ENCODE results near the gene KIRREL2.
"Not testable (repeated sequence)": the region's sequence is repeated elsewhere in the genome, so short reads cannot be mapped to it uniquely, and the experiment has no call there.

The KIRREL2 gene

DNA sequence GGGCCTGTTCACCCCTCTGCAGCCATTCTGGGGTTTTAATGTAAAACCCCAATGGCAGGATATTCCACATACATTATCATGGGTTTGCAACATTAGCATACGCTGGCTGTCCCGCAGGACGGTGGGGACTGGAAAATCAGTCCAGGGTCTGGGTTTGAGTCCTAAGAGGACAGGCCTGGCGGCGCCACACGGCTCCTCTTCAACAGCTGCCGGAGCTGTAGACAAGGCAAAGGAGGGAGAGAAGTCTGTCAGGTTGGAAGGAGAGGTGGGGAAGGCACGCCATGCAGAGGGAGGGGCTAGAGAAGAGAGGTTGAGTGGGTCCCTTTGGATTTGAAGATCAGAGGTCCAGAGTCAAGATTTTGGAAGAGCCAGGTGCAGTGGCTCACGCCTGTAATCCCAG, 31.7 kb downstream of the KIRREL2 start:
- TF ChIP-seq, protein P1, sequence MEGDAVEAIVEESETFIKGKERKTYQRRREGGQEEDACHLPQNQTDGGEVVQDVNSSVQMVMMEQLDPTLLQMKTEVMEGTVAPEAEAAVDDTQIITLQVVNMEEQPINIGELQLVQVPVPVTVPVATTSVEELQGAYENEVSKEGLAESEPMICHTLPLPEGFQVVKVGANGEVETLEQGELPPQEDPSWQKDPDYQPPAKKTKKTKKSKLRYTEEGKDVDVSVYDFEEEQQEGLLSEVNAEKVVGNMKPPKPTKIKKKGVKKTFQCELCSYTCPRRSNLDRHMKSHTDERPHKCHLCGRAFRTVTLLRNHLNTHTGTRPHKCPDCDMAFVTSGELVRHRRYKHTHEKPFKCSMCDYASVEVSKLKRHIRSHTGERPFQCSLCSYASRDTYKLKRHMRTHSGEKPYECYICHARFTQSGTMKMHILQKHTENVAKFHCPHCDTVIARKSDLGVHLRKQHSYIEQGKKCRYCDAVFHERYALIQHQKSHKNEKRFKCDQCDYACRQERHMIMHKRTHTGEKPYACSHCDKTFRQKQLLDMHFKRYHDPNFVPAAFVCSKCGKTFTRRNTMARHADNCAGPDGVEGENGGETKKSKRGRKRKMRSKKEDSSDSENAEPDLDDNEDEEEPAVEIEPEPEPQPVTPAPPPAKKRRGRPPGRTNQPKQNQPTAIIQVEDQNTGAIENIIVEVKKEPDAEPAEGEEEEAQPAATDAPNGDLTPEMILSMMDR (IDR thresholded peaks at IDR 0.05): no peak
- Histone ChIP-seq H3K36me3 (peaks cover 77% of the 10 kb centered on the region), H3K4me1 (ENCODE audit: control insufficient read depth in 1 of 2, insufficient read depth in 1 of 2, low read depth in 1 of 2, low read length in 1 of 2) (no peaks in the 10 kb centered on the region), H3K4me3 (ENCODE audit: low read depth in 1 of 2, low read length in 1 of 2) (no peak overlapping the region), H3K9me3 (peaks cover 7% of the 10 kb centered on the region), H3K27me3 (no peaks in the 10 kb centered on the region), H3K27ac (peak overlapping the region; percentile 61)

DNA sequence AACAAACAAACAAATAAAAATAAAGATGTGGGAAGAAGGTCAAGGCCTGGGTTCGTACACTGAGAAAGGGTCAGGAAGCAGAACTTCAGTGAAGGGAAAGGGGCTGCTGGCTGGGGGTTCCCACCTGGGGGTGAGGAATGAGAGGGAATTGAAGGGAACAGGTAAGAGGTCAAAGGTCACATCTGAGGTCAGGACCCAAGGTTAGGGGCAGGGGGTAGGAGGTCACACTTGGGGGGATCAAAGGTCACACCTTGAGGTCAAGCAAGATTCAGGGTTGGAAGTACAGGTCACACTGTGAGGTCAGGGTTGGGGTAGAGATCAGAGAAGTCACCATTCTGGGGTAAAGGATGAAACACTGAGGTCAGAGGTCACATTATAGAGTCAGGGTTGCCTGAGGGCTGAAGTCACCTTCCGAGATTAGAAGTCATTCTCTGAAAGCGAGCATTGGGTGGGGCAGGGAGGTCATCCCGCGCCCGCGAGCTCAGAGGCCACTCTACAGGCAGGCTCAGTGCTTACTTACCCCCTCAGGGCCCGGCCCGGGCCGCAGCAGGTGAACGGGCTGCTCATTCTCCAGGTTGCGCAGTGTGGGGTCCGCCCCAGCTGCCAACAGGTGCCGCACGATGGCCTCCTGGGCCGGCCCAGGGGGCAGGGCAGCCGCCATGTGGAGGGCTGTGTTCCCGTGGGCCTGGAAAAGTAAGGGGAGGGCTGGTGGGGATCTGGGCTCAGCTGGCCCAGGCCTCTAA, 32.8 kb downstream of the KIRREL2 start:
- no peak overlapping the region for H3K4me3 ChIP-seq (ENCODE audit: low read depth in 1 of 2, low read length in 1 of 2)
- H3K27me3 ChIP-seq: no peaks in the 10 kb centered on the region
- H3K36me3 ChIP-seq: peaks cover 88% of the 10 kb centered on the region
- peaks cover 7% of the 10 kb centered on the region for H3K9me3 ChIP-seq
- no peaks in the 10 kb centered on the region for H3K4me1 ChIP-seq (ENCODE audit: control insufficient read depth in 1 of 2, insufficient read depth in 1 of 2, low read depth in 1 of 2, low read length in 1 of 2)
- TF ChIP-seq, protein P1 (IDR thresholded peaks at IDR 0.05): no peak
- peak overlapping the region; percentile 61 for H3K27ac ChIP-seq

DNA sequence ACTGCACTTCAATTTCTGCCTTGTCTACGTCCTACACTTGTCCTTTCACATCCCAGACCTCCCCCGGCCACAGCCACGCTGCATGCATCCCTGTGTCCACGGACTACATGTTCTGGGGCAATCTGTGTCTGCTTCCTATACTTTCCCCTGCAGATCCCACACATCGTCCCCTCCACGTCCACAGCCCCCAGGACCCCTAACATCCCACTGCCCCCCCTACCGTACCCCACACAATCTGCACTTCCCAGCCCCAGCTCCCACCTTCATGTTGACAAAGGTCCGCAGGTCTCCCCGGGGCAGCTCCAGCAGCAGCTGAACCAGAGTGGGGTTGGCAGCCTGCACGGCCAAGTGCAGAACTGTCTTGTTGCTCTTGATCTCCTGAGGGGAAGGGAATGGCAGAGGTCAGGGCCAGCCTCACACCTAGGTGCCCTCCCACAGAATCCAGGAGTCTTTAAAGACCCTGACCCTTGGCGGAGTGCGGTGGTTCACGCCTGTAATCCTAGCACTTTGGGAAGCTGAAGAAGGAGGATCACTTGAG, 33.5 kb downstream of the KIRREL2 start:
- peaks cover 93% of the 10 kb centered on the region for H3K36me3 ChIP-seq
- TF ChIP-seq, protein P1 (IDR thresholded peaks at IDR 0.05): no peak
- H3K4me1 ChIP-seq (ENCODE audit: control insufficient read depth in 1 of 2, insufficient read depth in 1 of 2, low read depth in 1 of 2, low read length in 1 of 2): no peaks in the 10 kb centered on the region
- H3K9me3 ChIP-seq: peaks cover 7% of the 10 kb centered on the region
- H3K4me3 ChIP-seq (ENCODE audit: low read depth in 1 of 2, low read length in 1 of 2): no peak overlapping the region
- H3K27me3 ChIP-seq: no peaks in the 10 kb centered on the region
- H3K27ac ChIP-seq: peak overlapping the region; percentile 61

DNA sequence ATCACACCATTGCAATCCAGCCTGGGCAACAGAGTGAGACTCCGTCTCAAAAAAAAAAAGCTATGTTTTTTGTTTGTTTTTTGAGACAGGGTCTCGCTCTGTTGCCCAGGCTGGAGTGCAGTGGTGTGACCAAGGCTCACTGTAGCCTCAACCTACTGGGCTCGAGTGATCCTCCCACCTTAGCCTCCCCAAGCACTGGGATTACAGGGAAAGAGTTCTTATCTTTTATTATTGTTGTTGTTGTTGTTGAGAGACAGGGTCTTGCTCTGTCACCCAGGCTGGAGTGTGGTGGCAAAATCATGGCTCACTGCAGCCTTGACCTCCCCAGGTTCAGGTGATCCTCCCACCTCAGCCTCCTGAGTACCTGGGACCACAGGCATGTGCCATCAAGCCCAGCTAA, 35.1 kb downstream of the KIRREL2 start:
- Histone ChIP-seq H3K36me3 (peaks cover 99% of the 10 kb centered on the region), H3K27ac (peak overlapping the region; percentile 50), H3K4me1 (ENCODE audit: control insufficient read depth in 1 of 2, insufficient read depth in 1 of 2, low read depth in 1 of 2, low read length in 1 of 2) (peaks cover 7 to 12% of the 10 kb centered on the region in 2 experiments)
- H3K9me3 ChIP-seq; H3K4me3 ChIP-seq (ENCODE audit: low read depth in 1 of 2, low read length in 1 of 2); H3K27me3 ChIP-seq: not testable (repeated sequence)

DNA sequence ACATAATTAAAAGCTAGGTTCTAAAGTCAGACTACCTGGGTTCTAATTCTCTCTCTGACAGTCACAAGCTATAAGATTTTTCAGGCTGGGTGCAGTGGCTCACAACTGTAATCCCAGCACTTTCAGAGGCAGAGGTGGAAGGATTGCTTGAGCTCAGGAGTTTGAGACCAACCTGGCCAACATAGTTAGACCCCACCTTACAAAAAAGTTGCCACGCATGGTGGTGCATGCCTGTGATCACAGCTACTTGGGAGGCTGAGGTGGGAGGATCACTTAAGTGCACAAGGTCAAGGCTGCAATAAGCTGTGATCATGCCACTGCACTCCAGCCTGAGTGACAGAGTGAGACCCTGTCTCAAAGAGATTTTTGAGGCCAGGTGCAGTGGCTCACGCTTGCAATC, 37.6 kb downstream of the KIRREL2 start:
- peak overlapping the region; percentile 56 for H3K27ac ChIP-seq
- H3K9me3 ChIP-seq: no peaks in the 10 kb centered on the region
- peaks cover 86% of the 10 kb centered on the region for H3K36me3 ChIP-seq
- no peak overlapping the region for H3K4me3 ChIP-seq (ENCODE audit: low read depth in 1 of 2, low read length in 1 of 2)
- TF ChIP-seq, protein P1 (IDR thresholded peaks at IDR 0.05): no peak
- H3K27me3 ChIP-seq: no peaks in the 10 kb centered on the region
- peaks cover 27 to 30% of the 10 kb centered on the region in 2 experiments for H3K4me1 ChIP-seq (ENCODE audit: control insufficient read depth in 1 of 2, insufficient read depth in 1 of 2, low read depth in 1 of 2, low read length in 1 of 2)

DNA sequence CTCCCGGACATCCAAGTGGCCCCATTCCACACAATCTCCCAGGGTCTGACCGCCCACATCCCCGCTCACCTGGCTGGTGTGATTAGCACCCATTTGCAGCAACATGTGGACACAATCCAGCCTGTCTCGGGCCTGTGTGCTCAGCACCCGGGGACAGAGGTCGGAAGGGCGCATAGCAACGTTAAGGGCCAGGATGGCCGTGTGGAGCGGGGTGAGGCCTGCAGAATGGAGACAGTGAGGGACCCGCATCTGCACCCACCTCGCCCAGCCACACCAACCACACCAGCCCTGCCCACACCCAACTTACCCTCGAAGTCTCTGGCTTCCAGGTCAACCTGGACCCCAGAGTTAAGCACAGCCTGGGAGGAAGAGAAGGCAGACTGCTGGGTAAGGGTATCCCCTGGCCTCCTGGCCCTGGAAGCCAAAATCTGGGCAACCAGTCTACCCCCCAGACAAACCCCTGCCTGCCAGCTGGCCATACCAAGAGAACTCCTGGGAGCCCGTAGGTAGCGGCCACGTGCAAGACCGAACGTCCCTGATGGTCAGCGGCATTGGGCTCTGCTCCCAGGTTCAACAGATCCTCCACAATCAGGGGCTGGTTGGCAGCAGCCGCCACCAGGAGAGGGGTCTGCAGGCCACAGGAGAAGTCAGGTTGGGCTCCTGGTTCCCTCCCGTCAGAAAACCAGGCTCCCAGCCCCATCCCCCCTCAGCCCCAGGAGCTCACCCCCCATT, 39.4 kb downstream of the KIRREL2 start:
- H3K27ac ChIP-seq: peak overlapping the region; percentile 100
- H3K36me3 ChIP-seq: peaks cover 68% of the 10 kb centered on the region

More for the DNA sequence above, 39.4 kb downstream of the KIRREL2 start:
- H3K27me3 ChIP-seq: no peaks in the 10 kb centered on the region
- no peak overlapping the region for H3K4me3 ChIP-seq (ENCODE audit: low read depth in 1 of 2, low read length in 1 of 2)
- TF ChIP-seq, protein P1 (IDR thresholded peaks at IDR 0.05): no peak
- H3K9me3 ChIP-seq: no peaks in the 10 kb centered on the region
- peaks cover 33 to 34% of the 10 kb centered on the region in 2 experiments for H3K4me1 ChIP-seq (ENCODE audit: control insufficient read depth in 1 of 2, insufficient read depth in 1 of 2, low read depth in 1 of 2, low read length in 1 of 2)

Data from neutrophil (primary cell).